Uterus (tissue), 2 donors: ENCODE results near the gene OR52B6.

Source experiments
- CTCF ChIP-seq, 4 experiments: fragments of 200-600 bp in 2 of 4; fragments of 450-650 bp in 2 of 4; sonication (generic) in 2 of 4; IDR thresholded peaks; one replicate each; pipeline ENCODE4 v1.5.1; 2016 to 2019; ENCODE audit warnings: antibody characterized with exemption in 4 of 4, mild to moderate bottlenecking in 2 of 4, moderate library complexity in 1 of 4
- POLR2A ChIP-seq, 2 donors: fragments of 450-650 bp; IDR thresholded peaks; one replicate each; pipeline ENCODE4 v1.6.1; 2016; ENCODE audit warnings: antibody characterized with exemption in 2 of 2, mild to moderate bottlenecking in 1 of 2, moderate library complexity in 1 of 2

- TF ChIP-seq CTCF (IDR thresholded peaks at IDR 0.05) (no peak), POLR2A (IDR thresholded peaks at IDR 0.05) (no peak)
Observed at GRCh38 chr11:5553343-5553742, 27.3 kb upstream of the OR52B6 start.
